Astrocyte (in vitro differentiated cells and primary cell): Measurements from ENCODE around the gene KRT4. TPM values are rescaled to one million over a fixed set of nuclear protein-coding genes. Genes with fewer than 3 reads are reported as not detected.

Experiments
- DNase-seq: peaks from one replicate; pipeline ENCODE4 v3.0.0-alpha.2; 2010; ENCODE audit warnings: low read depth
- FAIRE-seq: peaks from 2 replicates; lab custom pipeline; 2011; peaks lifted over from hg19 to GRCh38; lab: Jason Lieb, UNC
- H2AFZ ChIP-seq: 2 replicates; pipeline ENCODE4 v1.6.0; 2012; ENCODE audit warnings: low read depth, low read length, inconsistent platforms
- H3K27ac ChIP-seq: 2 replicates; pipeline ENCODE4 v1.5.1; 2011; ENCODE audit warnings: low read depth, low read length, inconsistent platforms
- H3K27me3 ChIP-seq: 2 replicates; pipeline ENCODE4 v1.6.0; 2011; ENCODE audit warnings: low read length, inconsistent platforms; ENCODE audit not compliant: insufficient read depth
- H3K36me3 ChIP-seq: 2 replicates; pipeline ENCODE4 v1.5.1; 2011; ENCODE audit warnings: low read length, inconsistent platforms; ENCODE audit not compliant: insufficient read depth
- H3K4me1 ChIP-seq: 2 replicates; pipeline ENCODE4 v1.5.1; 2011; ENCODE audit warnings: low read length, inconsistent platforms; ENCODE audit not compliant: insufficient read depth
- H3K4me2 ChIP-seq: 2 replicates; pipeline ENCODE4 v1.6.0; 2012; ENCODE audit warnings: low read length, inconsistent platforms
- H3K4me3 ChIP-seq: 2 replicates; pipeline ENCODE4 v1.5.1; 2011; ENCODE audit warnings: low read depth, mild to moderate bottlenecking, low read length, inconsistent platforms; ENCODE audit not compliant: insufficient read depth
- H3K79me2 ChIP-seq: 2 replicates; pipeline ENCODE4 v1.6.0; 2012; ENCODE audit warnings: mild to moderate bottlenecking, low read length, inconsistent platforms; ENCODE audit not compliant: insufficient read depth
- H3K9ac ChIP-seq: 2 replicates; pipeline ENCODE4 v1.6.0; 2012; ENCODE audit warnings: mild to moderate bottlenecking, low read length, inconsistent platforms
- H3K9me3 ChIP-seq: 2 replicates; pipeline ENCODE4 v1.5.1; 2012; ENCODE audit warnings: low read depth, mild to moderate bottlenecking, low read length, inconsistent platforms; ENCODE audit not compliant: insufficient read depth
- H4K20me1 ChIP-seq: 2 replicates; pipeline ENCODE4 v1.6.0; 2012; ENCODE audit warnings: low read length, inconsistent platforms; ENCODE audit not compliant: insufficient read depth
- H3K27ac Mint-ChIP-seq: one replicate; pipeline ENCODE4 v1.8.0; 2021; ENCODE audit warnings: mild to moderate bottlenecking, mixed read lengths; ENCODE audit not compliant: unreplicated experiment
- H3K27me3 Mint-ChIP-seq: one replicate; pipeline ENCODE4 v1.8.0; 2021; ENCODE audit warnings: low read depth, mixed read lengths; ENCODE audit not compliant: unreplicated experiment
- H3K36me3 Mint-ChIP-seq: one replicate; pipeline ENCODE4 v1.8.0; 2021; ENCODE audit warnings: low read depth, mixed read lengths; ENCODE audit not compliant: unreplicated experiment
- H3K4me1 Mint-ChIP-seq: one replicate; pipeline ENCODE4 v1.8.0; 2021; ENCODE audit warnings: low read depth, mixed read lengths; ENCODE audit not compliant: unreplicated experiment
- H3K4me3 Mint-ChIP-seq: one replicate; pipeline ENCODE4 v1.8.0; 2021; ENCODE audit warnings: mild to moderate bottlenecking, moderate library complexity, mixed read lengths; ENCODE audit not compliant: unreplicated experiment
- H3K9me3 Mint-ChIP-seq: one replicate; pipeline ENCODE4 v1.8.0; 2021; ENCODE audit warnings: mild to moderate bottlenecking, mixed read lengths; ENCODE audit not compliant: unreplicated experiment
- CTCF ChIP-seq: IDR thresholded peaks from 2 replicates; pipeline ENCODE4 v1.5.1; 2011; ENCODE audit warnings: low read depth, mild to moderate bottlenecking, inconsistent platforms, low read length, moderate library complexity; ENCODE audit not compliant: insufficient read depth
- EZH2 ChIP-seq: IDR thresholded peaks from 2 replicates; pipeline ENCODE4 v1.6.1; 2012; ENCODE audit warnings: mild to moderate bottlenecking, low read length, inconsistent platforms; ENCODE audit not compliant: insufficient read depth
- total RNA-seq: library from RNA; stranded (reverse); gene quantifications from 2 replicates; pipeline ENCODE4 v1.2.1, GENCODE V29; 2021

The KRT4 gene
- total RNA-seq, 1 donor from 2014 or later: not detected

- TF ChIP-seq CTCF (no peak), EZH2 (no peak)
- peaks cover 2% of the 10 kb centered on the region for H3K4me1 Mint-ChIP-seq
- Histone ChIP-seq H3K9me3 (no peaks in the 10 kb centered on the region), H3K27me3 (peaks cover 31% of the 10 kb centered on the region), H3K4me1 (no peaks in the 10 kb centered on the region), H3K79me2 (no peaks in the 10 kb centered on the region), H3K36me3 (no peaks in the 10 kb centered on the region), H3K4me2 (no peak overlapping the region), H3K9ac (no peak overlapping the region), H2AFZ (no peak overlapping the region), H4K20me1 (no peaks in the 10 kb centered on the region), H3K27ac (no peak overlapping the region), H3K4me3 (no peak overlapping the region)
- H3K9me3 Mint-ChIP-seq: no peaks in the 10 kb centered on the region
- no peak overlapping the region for H3K27ac Mint-ChIP-seq
- DNase-seq (no peak), FAIRE-seq (no peak)
- peaks cover 4% of the 10 kb centered on the region for H3K36me3 Mint-ChIP-seq
- no peak overlapping the region for H3K4me3 Mint-ChIP-seq
- H3K27me3 Mint-ChIP-seq: peaks cover 58% of the 10 kb centered on the region
These were observed 1.2 kb downstream of the KRT4 start for GRCh38 chr12:52812749-52813148.

GRCh38 chr12:52812073-52812400 is 1.9 kb downstream of the KRT4 start:
- H2AFZ ChIP-seq: no peak overlapping the region
- H3K9ac ChIP-seq: no peak overlapping the region
- no peaks in the 10 kb centered on the region for H3K9me3 Mint-ChIP-seq
- DNase-seq (no peak), FAIRE-seq (no peak)
- no peak overlapping the region for H3K27ac ChIP-seq
- H3K4me2 ChIP-seq: no peak overlapping the region
- H3K36me3 ChIP-seq: no peaks in the 10 kb centered on the region
- no peak overlapping the region for H3K27ac Mint-ChIP-seq
- peaks cover 2% of the 10 kb centered on the region for H3K4me1 Mint-ChIP-seq
- peaks cover 36% of the 10 kb centered on the region for H3K27me3 ChIP-seq
- H3K79me2 ChIP-seq: no peaks in the 10 kb centered on the region
- no peak overlapping the region for H3K4me3 ChIP-seq
- TF ChIP-seq EZH2: no peak
- no peak for TF ChIP-seq CTCF
- H3K4me1 ChIP-seq: no peaks in the 10 kb centered on the region
- no peak overlapping the region for H3K4me3 Mint-ChIP-seq
- peaks cover 61% of the 10 kb centered on the region for H3K27me3 Mint-ChIP-seq
- H3K9me3 ChIP-seq: no peaks in the 10 kb centered on the region
- H3K36me3 Mint-ChIP-seq: peaks cover 4% of the 10 kb centered on the region
- no peaks in the 10 kb centered on the region for H4K20me1 ChIP-seq

GRCh38 chr12:52811191-52812072 is 2.5 kb downstream of the KRT4 start:
- Mint-ChIP-seq H3K27me3 (peaks cover 63% of the 10 kb centered on the region), H3K36me3 (peaks cover 4% of the 10 kb centered on the region), H3K27ac (no peak overlapping the region), H3K4me1 (peaks cover 2% of the 10 kb centered on the region), H3K4me3 (no peak overlapping the region), H3K9me3 (no peaks in the 10 kb centered on the region)
- no peak overlapping the region for H2AFZ ChIP-seq
- H3K4me1 ChIP-seq: no peaks in the 10 kb centered on the region
- TF ChIP-seq CTCF (no peak), EZH2 (no peak)
- H3K9ac ChIP-seq: no peak overlapping the region
- H4K20me1 ChIP-seq: no peaks in the 10 kb centered on the region
- no peak overlapping the region for H3K4me2 ChIP-seq
- H3K27me3 ChIP-seq: peaks cover 36% of the 10 kb centered on the region
- no peaks in the 10 kb centered on the region for H3K36me3 ChIP-seq
- H3K27ac ChIP-seq: no peak overlapping the region
- H3K9me3 ChIP-seq: no peaks in the 10 kb centered on the region
- no peak overlapping the region for H3K4me3 ChIP-seq
- no peak for FAIRE-seq
- H3K79me2 ChIP-seq: no peaks in the 10 kb centered on the region
- no peak for DNase-seq
